GM12891 (cell line): ENCODE data around the gene PRKACB.

Experiments used
- POLR2A ChIP-seq: IDR thresholded peaks from 2 replicates; pipeline ENCODE4 v1.6.1; 2011; ENCODE audit warnings: low read depth, low read length, control low read depth
- POLR2AphosphoS5 ChIP-seq: IDR thresholded peaks from 2 replicates; pipeline ENCODE4 v1.6.1; 2011; ENCODE audit warnings: low read depth, low read length, control low read depth
- TAF1 ChIP-seq: IDR thresholded peaks from 2 replicates; pipeline ENCODE4 v1.6.1; 2011; ENCODE audit warnings: low read depth, low read length, control low read depth

DNA sequence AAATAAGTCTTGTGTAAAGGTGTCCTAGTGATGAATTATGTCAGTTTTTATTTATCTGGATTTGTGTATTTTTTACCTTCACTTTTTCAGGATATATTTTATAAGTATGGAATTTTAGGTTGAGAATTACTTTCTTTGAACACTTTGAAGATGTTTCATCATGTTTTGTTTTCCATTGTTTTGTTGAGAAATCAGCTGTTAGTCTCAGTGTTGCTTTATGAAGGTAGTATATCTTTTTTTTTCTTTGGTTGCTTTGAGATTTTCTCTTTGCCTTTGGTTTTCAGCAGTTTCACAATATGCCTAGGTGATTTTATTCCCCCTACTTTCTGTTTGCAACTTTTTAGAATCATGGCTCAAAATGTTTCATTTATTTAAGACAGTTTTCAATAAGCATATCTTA, 48.8 kb upstream of the PRKACB start:
- TF ChIP-seq POLR2A (no peak), POLR2AphosphoS5 (no peak), TAF1 (no peak)
